CD8-positive, alpha-beta memory T cell (primary cell): ENCODE results near the gene IL18BP. TPM values are rescaled to one million over a fixed set of nuclear protein-coding genes. Genes with fewer than 3 reads are reported as not detected.
A peak's percentile ranks its signal among the peaks of the same experiment; 100 is the strongest.

Experiments
- CTCF ChIA-PET: fragments of 350-600 bp; sonication (Branson Sonifier 250); formaldehyde crosslinking; loops from one replicate; lab custom pipeline; 2021; ENCODE audit warnings: antibody characterized with exemption; lab: Charles Lee
- POLR2A ChIA-PET: fragments of 350-600 bp; sonication (Branson Sonifier 250); formaldehyde crosslinking; loops from one replicate; lab custom pipeline; 2021; ENCODE audit warnings: antibody characterized with exemption; lab: Charles Lee
- DNase-seq, 5 donors: peaks; one replicate each; pipeline versions ENCODE4 v3.0.0 to v3.0.0-alpha.2; 2020 to 2022; ENCODE audit warnings: mixed read lengths in 1 of 5
- H3K27ac ChIP-seq: one replicate; pipeline ENCODE4 v1.7.0; 2013; ENCODE audit warnings: low read depth, mild to moderate bottlenecking, low read length, moderate library complexity
- H3K27me3 ChIP-seq: 2 replicates; pipeline ENCODE4 v1.7.0; 2013; ENCODE audit warnings: low read length, mild to moderate bottlenecking; ENCODE audit not compliant: insufficient read depth, poor library complexity, severe bottlenecking
- H3K36me3 ChIP-seq: 2 replicates; pipeline ENCODE4 v1.7.0; 2013; ENCODE audit warnings: mild to moderate bottlenecking, low read length, moderate library complexity; ENCODE audit not compliant: insufficient read depth
- H3K4me1 ChIP-seq: 2 replicates; pipeline ENCODE4 v1.7.0; 2013; ENCODE audit warnings: mild to moderate bottlenecking, low read length, moderate library complexity; ENCODE audit not compliant: insufficient read depth
- H3K4me3 ChIP-seq: 2 replicates; pipeline ENCODE4 v1.7.0; 2013; ENCODE audit warnings: mild to moderate bottlenecking, low read length
- H3K9me3 ChIP-seq: 2 replicates; pipeline ENCODE4 v1.7.0; 2013; ENCODE audit warnings: mild to moderate bottlenecking, low read length
- H3K27ac Mint-ChIP-seq, 8 donors: one replicate each; pipeline ENCODE4 v1.8.0; 2020 to 2021; ENCODE audit warnings: mixed read lengths in 8 of 8, mild to moderate bottlenecking in 6 of 8, inconsistent platforms in 3 of 8, moderate library complexity in 3 of 8
- H3K27me3 Mint-ChIP-seq, 2 donors: one replicate each; pipeline ENCODE4 v1.8.0; 2020 to 2021; ENCODE audit warnings: mixed read lengths in 2 of 2, mild to moderate bottlenecking in 1 of 2, moderate library complexity in 1 of 2
- H3K36me3 Mint-ChIP-seq, 3 donors: one replicate each; pipeline ENCODE4 v1.8.0; 2020 to 2021; ENCODE audit warnings: mixed read lengths in 3 of 3, inconsistent platforms in 1 of 3, mild to moderate bottlenecking in 1 of 3
- H3K4me1 Mint-ChIP-seq, 3 donors: one replicate each; pipeline ENCODE4 v1.8.0; 2020 to 2021; ENCODE audit warnings: mixed read lengths in 3 of 3, inconsistent platforms in 1 of 3, mild to moderate bottlenecking in 1 of 3
- H3K4me3 Mint-ChIP-seq, 7 donors: one replicate each; pipeline ENCODE4 v1.8.0; 2020 to 2021; ENCODE audit warnings: mixed read lengths in 7 of 7, mild to moderate bottlenecking in 6 of 7, moderate library complexity in 4 of 7, inconsistent platforms in 2 of 7
- H3K9me3 Mint-ChIP-seq, 5 donors: one replicate each; pipeline ENCODE4 v1.8.0; 2020 to 2022; ENCODE audit warnings: mixed read lengths in 5 of 5, mild to moderate bottlenecking in 3 of 5, moderate library complexity in 2 of 5, inconsistent platforms in 1 of 5
- polyA plus RNA-seq: library from polyadenylated mRNA; unstranded; fragments of 300-500 nt; fragmentation: Illumina TruSeq; gene quantifications from one replicate; pipeline ENCODE4 v1.2.3, GENCODE V29; 2021
- total RNA-seq, 2 experiments: library from RNA; stranded (reverse); gene quantifications; one replicate each; pipeline ENCODE4 v1.2.3, GENCODE V29; 2021

IL18BP gene
- total RNA-seq (1 to 10 TPM; 8.5 to 9.5 TPM), polyA plus RNA-seq (21.8 TPM)

DNA sequence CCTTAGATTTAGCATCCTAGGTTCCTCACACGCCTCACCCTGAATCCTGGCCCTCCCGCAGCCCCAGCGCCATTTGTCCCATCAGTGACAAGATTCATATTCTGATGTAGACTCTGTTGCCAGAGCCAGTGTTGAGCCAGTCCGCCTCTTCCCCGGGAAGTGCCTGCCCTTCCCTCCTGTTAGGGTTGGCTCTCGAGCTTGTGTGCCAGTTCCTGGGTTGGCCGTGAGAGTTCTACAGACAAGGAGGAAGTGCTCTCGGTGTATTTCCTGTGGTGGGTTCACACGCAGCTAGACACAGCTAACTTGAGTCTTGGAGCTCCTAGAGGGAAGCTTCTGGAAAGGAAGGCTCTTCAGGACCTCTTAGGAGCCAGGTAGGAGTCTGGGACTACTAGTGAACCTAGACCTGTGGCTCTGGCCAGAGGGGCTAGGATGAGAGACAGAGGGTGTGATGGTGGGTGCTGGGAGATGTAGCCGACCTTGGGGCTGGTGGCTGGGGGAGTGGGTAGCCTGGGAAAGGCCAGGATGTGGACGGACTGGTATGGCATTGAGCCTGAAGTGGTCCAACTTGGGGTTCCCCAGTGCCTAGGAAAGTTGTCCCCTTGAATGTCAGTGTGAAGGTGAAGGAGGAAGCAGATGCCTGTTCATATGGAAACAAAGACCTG lies at the start of gene IL18BP:
IL18BP (plus strand) TSS at position 261 of the 662 bp plus-strand sequence. CDS start 1,076 bp downstream, outside the sequence.
- CTCF ChIA-PET = interaction anchor here (1.3 kb wide), 1 partner anchor 9 kb away, joined by 3 read pairs; no protein-coding TSS in a partner anchor
- peaks cover 25 to 42% (median 29%) of the 10 kb centered on the region in 3 donors for H3K4me1 Mint-ChIP-seq
- peaks cover 0 to 40% (median 12%) of the 10 kb centered on the region in 3 donors for H3K36me3 Mint-ChIP-seq
- H3K27me3 Mint-ChIP-seq = peaks cover 0 to 3% of the 10 kb centered on the region in 2 donors
- peak in 3 of 5 donors; percentile 20 to 32 (median 27) for DNase-seq
- peak within 1 kb of the TSS; percentile 78 to 99 (median 96) for H3K27ac Mint-ChIP-seq
- H3K9me3 Mint-ChIP-seq = no peaks in the 10 kb centered on the region
- peaks cover 25% of the 10 kb centered on the region for H3K4me1 ChIP-seq
- H3K4me3 ChIP-seq = peak within 1 kb of the TSS; percentile 64
- H3K27ac ChIP-seq = peak within 1 kb of the TSS; percentile 32
- H3K27me3 ChIP-seq = no peaks in the 10 kb centered on the region
- no peaks in the 10 kb centered on the region for H3K9me3 ChIP-seq
- peak within 1 kb of the TSS; percentile 86 to 91 (median 90) for H3K4me3 Mint-ChIP-seq
- POLR2A ChIA-PET = no interaction called here
- peaks cover 13% of the 10 kb centered on the region for H3K36me3 ChIP-seq

DNA sequence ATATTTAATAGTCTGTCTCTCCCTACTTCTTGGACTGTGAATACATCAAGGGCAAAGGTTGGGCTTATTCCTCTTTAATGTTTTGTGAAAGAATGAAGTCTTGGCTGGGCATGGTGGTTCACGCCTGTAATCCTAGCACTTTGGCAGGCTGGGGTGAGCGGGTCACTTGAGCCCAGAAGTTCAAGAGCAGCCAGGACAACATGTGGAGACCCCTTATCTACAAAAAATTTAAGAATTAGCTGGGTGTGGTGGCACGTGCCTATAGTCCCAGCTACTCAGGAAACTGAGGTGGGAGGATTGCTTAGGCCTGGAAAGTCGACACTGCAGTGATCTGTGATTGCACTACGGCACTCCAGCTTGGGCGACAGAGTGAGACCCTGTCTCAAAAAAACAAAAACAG lies 49.7 kb upstream of the IL18BP start:
- Mint-ChIP-seq H3K4me1 (peaks cover 21 to 38% (median 27%) of the 10 kb centered on the region in 3 donors), H3K4me3 (no peak overlapping the region), H3K27me3 (no peaks in the 10 kb centered on the region), H3K36me3 (peaks cover 0 to 12% (median 1%) of the 10 kb centered on the region in 3 donors), H3K9me3 (no peaks in the 10 kb centered on the region), H3K27ac (peak overlapping the region in 1 of 8 donors; percentile 38)
- Histone ChIP-seq H3K27me3 (no peaks in the 10 kb centered on the region), H3K4me3 (no peak overlapping the region), H3K4me1 (no peaks in the 10 kb centered on the region), H3K9me3 (no peaks in the 10 kb centered on the region), H3K27ac (no peak overlapping the region), H3K36me3 (no peaks in the 10 kb centered on the region)
- ChIA-PET CTCF (interaction anchor here (1.0 kb wide), 1 partner anchor 28 kb away, joined by 4 read pairs; no protein-coding TSS in a partner anchor), POLR2A (no interaction called here)
- no peak for DNase-seq

DNA sequence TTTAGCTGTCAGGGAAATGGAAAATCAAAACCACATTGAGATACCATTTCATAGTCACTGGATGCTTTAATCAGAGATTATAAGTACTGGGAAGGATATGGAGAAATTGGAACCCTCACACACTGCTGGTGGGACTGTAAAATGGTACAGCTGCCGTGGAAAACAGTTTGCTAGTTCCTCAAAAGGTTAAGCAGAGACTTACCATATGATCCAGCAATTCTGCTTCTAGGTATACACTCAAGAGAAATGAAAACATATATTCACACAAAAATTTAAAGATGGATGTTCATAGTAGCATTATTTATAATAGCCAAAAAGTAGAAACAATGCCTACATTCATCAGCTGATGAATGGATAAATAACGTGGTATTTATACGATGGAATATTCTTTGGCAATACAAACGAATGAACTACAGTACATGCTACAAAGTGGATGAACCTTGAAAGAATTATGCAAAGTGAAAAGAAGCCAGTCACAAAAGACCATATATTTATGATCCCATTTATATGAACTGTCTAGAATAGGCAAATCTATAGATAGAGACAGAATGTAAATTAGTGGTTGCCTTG lies 46.9 kb upstream of the IL18BP start:
- H3K36me3 ChIP-seq = no peaks in the 10 kb centered on the region
- H3K9me3 ChIP-seq = no peaks in the 10 kb centered on the region
- H3K27ac ChIP-seq = no peak overlapping the region
- Mint-ChIP-seq H3K9me3 (no peaks in the 10 kb centered on the region), H3K27me3 (no peaks in the 10 kb centered on the region), H3K36me3 (peaks cover 0 to 3% (median 1%) of the 10 kb centered on the region in 3 donors), H3K27ac (peak overlapping the region in 1 of 8 donors; percentile 37), H3K4me1 (peaks cover 27 to 50% (median 46%) of the 10 kb centered on the region in 3 donors), H3K4me3 (no peak overlapping the region)
- no peaks in the 10 kb centered on the region for H3K27me3 ChIP-seq
- ChIA-PET POLR2A (no interaction called here), CTCF (no interaction called here)
- DNase-seq = no peak
- H3K4me3 ChIP-seq = no peak overlapping the region
- no peaks in the 10 kb centered on the region for H3K4me1 ChIP-seq

DNA sequence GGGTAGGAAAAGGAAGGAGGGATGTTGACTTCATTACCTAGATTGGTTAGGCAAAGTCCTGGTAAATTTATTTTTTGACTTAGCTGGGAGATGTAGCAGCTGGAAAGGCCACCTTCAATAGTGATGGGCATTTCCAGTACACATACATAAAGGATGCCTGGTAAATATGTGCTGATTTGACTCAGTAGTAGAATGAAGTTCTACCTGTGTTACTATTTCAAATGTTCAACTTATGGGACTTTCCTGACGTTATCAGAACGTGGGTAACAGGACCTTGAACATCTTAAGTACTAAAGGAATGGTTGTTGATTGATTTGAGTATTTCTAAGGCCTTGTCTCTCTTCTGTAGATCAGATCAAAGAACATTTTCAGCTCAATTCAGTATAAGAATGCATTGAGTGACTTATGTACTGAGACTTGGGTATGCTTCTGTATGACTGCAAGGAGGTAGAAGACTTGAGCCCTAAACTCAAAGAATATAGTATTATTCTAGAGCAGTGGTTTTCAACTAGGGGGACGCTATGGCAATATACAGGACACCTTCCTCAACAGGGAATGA lies 42.7 kb upstream of the IL18BP start:
- Histone ChIP-seq H3K36me3 (peaks cover 9% of the 10 kb centered on the region), H3K27ac (no peak overlapping the region), H3K4me3 (no peak overlapping the region), H3K27me3 (no peaks in the 10 kb centered on the region), H3K9me3 (no peaks in the 10 kb centered on the region), H3K4me1 (no peaks in the 10 kb centered on the region)
- Mint-ChIP-seq H3K4me1 (peaks cover 23 to 49% (median 48%) of the 10 kb centered on the region in 3 donors), H3K27me3 (no peaks in the 10 kb centered on the region), H3K9me3 (no peaks in the 10 kb centered on the region), H3K4me3 (no peak overlapping the region), H3K27ac (peak overlapping the region in 3 of 8 donors; percentile 3 to 45 (median 38)), H3K36me3 (peaks cover 5 to 19% (median 6%) of the 10 kb centered on the region in 3 donors)
- DNase-seq = no peak
- POLR2A ChIA-PET = no interaction called here
- CTCF ChIA-PET = no interaction called here

DNA sequence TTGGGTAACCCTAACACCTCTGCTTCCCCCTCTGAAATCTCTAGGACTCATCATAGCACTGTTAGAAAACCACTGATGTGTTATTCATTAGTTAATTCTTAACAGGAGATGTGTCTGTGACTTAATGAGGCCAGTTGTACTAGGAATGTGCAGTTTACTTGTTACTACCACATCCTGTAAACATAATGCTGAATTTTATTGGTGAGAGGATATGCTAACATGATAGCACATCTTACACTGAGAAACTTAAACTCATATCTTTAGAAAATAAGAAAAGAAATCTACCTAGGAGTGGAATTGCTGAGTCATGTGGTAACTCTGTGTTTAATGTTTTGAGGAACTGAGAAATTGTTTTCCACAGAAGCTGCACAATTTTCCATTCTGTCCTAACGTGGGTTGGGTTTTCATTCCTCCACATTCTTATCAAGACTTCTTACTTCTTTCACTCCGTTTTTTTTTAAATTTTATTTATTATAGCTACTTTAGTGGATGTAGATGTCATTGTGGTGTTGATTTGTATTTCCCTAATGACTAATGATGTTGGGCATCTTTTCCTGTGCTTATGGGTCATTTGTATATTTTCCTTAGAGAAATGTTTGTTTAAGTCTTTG lies 36.2 kb upstream of the IL18BP start:
- peaks cover 4 to 9% (median 7%) of the 10 kb centered on the region in 3 donors for H3K4me1 Mint-ChIP-seq
- H3K36me3 Mint-ChIP-seq = peaks cover 12 to 55% (median 15%) of the 10 kb centered on the region in 3 donors
- H3K36me3 ChIP-seq = peaks cover 9% of the 10 kb centered on the region
- ChIA-PET POLR2A (no interaction called here), CTCF (no interaction called here)
- no peaks in the 10 kb centered on the region for H3K9me3 Mint-ChIP-seq
- no peaks in the 10 kb centered on the region for H3K27me3 ChIP-seq
- H3K4me3 Mint-ChIP-seq = no peak overlapping the region
- no peak overlapping the region for H3K27ac ChIP-seq
- H3K9me3 ChIP-seq = no peaks in the 10 kb centered on the region
- DNase-seq = no peak
- peaks cover 5% of the 10 kb centered on the region for H3K4me1 ChIP-seq
- H3K27me3 Mint-ChIP-seq = no peaks in the 10 kb centered on the region
- H3K4me3 ChIP-seq = no peak overlapping the region
- peak overlapping the region in 3 of 8 donors; percentile 35 to 61 (median 46) for H3K27ac Mint-ChIP-seq

DNA sequence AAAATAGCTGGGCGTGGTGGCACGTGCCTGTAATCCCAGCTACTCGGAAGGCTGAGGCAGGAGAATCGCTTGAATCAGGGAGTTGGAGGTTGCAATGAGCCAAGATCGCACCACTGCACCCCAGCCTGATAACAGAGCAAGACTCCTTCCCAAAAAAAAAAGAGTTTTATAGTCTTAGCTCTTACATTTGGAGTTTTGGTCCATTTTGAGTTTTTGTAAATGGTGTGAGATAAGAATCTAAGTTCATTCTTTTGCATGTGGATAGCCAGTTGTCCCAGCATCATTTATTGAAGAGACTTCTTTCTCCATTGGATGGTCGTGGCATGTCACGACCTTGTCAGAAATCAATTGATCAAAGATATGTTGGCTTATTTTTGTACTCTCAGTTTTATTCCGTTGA lies 35.2 kb upstream of the IL18BP start:
- no peaks in the 10 kb centered on the region for H3K9me3 ChIP-seq
- H3K27ac ChIP-seq = no peak overlapping the region
- Mint-ChIP-seq H3K9me3 (no peaks in the 10 kb centered on the region), H3K4me3 (no peak overlapping the region), H3K36me3 (peaks cover 12 to 59% (median 14%) of the 10 kb centered on the region in 3 donors), H3K27me3 (no peaks in the 10 kb centered on the region), H3K4me1 (peaks cover 0 to 5% (median 3%) of the 10 kb centered on the region in 3 donors), H3K27ac (no peak overlapping the region)
- DNase-seq = no peak
- no peak overlapping the region for H3K4me3 ChIP-seq
- ChIA-PET POLR2A (no interaction called here), CTCF (no interaction called here)
- H3K36me3 ChIP-seq = peaks cover 9% of the 10 kb centered on the region
- no peaks in the 10 kb centered on the region for H3K27me3 ChIP-seq
- peaks cover 5% of the 10 kb centered on the region for H3K4me1 ChIP-seq

DNA sequence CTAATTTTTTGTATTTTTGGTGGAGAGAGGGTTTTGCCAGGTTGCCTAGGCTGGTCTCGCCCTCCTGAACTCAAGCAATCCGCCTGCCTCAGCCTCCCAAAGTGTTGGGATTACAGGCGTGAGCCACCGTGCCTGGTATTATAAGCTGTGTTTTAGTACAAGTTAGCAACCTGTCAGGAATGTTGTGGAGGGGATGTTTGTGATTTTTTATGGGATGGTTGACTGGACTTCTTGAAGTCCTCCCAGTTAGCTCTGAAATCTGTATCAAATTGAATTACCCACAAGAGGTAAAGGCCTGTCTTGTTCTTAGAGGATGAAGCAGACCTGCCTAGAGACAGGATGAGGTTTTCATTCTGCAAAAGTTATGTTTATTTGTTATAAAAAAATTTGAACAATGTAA lies 34.1 kb upstream of the IL18BP start:
- H3K4me3 ChIP-seq = no peak overlapping the region
- POLR2A ChIA-PET = no interaction called here
- H3K4me3 Mint-ChIP-seq = no peak overlapping the region
- peaks cover 9% of the 10 kb centered on the region for H3K36me3 ChIP-seq
- H3K27me3 Mint-ChIP-seq = no peaks in the 10 kb centered on the region
- CTCF ChIA-PET = no interaction called here
- H3K27ac ChIP-seq = no peak overlapping the region
- H3K9me3 ChIP-seq = no peaks in the 10 kb centered on the region
- no peaks in the 10 kb centered on the region for H3K27me3 ChIP-seq
- H3K27ac Mint-ChIP-seq = peak overlapping the region in 1 of 8 donors; percentile 47
- H3K4me1 Mint-ChIP-seq = peaks cover 0 to 5% (median 3%) of the 10 kb centered on the region in 3 donors
- peaks cover 11 to 59% (median 12%) of the 10 kb centered on the region in 3 donors for H3K36me3 Mint-ChIP-seq
- H3K4me1 ChIP-seq = peaks cover 5% of the 10 kb centered on the region
- no peaks in the 10 kb centered on the region for H3K9me3 Mint-ChIP-seq
- no peak for DNase-seq
